GM19351 (cell line): ENCODE results near the gene TNFRSF9.
"Not testable (repeated sequence)": the region's sequence is repeated elsewhere in the genome, so short reads cannot be mapped to it uniquely, and the experiment has no call there.

Experiments used
- ATAC-seq: cut with Tn5 transposase; IDR thresholded peaks from one replicate; pipeline ENCODE4 v1.9.1; 2021; ENCODE audit warnings: mild to moderate bottlenecking, moderate library complexity; ENCODE audit not compliant: unreplicated experiment

The TNFRSF9 gene

DNA sequence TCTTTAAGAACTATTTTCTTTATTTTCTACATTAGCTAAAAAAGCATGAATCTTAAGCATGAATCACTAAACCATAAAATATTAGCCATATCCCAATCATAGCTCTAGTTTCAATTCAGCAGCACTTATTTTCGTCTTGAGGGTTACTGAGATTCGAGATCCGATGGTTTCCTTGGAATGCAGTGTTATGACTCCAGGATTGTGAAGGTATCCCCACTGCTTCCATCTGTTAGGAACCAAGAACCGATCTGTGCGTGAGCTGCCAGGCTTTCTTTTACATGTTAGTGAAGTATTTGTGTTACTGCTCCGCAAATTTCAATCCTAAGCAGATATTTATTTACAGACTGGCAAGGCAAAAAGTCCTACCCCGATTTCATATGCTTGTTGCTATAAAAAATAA, 18.8 kb downstream of the TNFRSF9 start:
- no peak for ATAC-seq

DNA sequence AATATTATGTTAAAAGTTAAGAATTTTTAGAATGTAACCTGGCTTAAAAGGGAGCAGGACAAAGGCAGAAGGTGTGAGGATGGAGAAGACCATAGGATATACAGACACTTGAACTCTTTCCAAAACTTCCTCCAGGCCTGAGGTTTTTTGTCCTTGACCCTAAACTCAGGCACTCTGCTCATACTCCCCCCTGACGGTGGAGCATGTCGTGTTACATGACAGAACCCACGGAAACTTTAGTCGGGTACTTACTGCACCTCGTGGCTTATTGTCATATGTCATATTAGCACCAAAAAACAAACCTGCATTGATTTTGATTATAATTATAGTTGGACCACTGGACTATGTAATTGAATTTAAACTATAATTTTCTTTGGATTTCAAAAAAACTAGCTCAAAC, 20.8 kb downstream of the TNFRSF9 start:
- ATAC-seq = no peak

DNA sequence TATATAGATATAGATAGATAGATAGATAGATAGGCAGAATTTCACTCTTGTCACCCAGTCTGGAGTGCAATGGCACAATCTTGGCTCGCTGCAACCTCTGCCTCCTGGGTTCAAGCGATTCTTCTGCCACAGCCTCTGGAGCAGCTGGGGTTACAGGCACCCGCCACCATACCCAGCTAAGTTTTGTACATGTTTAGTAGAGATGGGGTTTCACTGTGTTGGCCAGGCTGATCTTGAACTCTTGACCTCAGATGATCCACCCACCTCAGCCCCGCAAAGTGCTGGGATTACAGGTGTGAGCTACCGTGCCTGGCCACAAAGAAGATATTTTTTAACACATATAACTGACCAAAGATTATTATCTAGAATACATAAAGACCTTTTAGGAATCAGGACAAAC, 22.7 kb downstream of the TNFRSF9 start:
- ATAC-seq = not testable (repeated sequence)

DNA sequence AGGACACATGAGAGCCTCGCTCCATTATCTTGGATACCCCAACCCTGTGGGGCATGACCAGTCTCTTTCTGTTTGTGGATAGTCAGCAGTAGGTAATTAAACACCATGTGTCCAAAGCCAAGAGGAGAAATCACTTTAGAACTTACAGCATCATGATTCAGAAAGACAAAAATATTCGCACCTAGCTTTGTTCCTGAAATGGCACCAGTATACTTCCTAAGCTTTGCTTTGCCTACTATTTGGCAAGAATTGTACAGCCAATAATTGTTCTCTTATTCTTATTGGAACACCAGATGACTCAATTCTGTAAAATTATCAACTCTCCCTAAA, 24.2 kb downstream of the TNFRSF9 start:
- ATAC-seq = no peak

DNA sequence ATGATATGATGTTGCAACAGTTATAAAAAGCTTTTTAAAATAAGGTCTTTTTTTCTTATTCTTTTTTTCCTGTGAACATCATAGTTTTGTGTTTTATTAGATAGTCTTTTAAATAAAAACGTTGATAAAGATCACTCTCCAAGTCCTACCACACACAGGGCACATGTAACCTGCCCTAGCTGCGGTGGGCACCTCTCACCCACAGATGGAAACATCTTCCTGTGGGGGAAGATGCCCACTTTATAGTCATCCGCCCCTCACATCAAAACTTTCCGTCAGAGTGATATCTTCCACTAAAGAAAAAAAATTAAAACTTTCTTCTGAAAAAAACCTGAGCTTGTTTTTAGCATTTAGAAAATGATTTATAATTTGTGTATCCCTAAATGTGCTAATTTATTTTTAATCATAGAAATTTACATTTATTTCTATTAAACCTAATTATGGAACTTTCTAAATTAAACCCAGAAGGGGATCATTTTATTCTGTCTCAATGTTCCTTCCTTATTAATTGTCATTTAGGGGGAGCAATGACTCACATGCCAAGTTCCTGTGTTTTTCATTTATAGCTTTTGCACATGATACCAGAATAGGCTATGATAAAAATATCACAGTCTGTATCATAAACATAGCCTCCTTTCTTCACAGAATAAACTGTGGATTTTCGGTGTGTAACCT, 24.7 kb downstream of the TNFRSF9 start:
- no peak for ATAC-seq

DNA sequence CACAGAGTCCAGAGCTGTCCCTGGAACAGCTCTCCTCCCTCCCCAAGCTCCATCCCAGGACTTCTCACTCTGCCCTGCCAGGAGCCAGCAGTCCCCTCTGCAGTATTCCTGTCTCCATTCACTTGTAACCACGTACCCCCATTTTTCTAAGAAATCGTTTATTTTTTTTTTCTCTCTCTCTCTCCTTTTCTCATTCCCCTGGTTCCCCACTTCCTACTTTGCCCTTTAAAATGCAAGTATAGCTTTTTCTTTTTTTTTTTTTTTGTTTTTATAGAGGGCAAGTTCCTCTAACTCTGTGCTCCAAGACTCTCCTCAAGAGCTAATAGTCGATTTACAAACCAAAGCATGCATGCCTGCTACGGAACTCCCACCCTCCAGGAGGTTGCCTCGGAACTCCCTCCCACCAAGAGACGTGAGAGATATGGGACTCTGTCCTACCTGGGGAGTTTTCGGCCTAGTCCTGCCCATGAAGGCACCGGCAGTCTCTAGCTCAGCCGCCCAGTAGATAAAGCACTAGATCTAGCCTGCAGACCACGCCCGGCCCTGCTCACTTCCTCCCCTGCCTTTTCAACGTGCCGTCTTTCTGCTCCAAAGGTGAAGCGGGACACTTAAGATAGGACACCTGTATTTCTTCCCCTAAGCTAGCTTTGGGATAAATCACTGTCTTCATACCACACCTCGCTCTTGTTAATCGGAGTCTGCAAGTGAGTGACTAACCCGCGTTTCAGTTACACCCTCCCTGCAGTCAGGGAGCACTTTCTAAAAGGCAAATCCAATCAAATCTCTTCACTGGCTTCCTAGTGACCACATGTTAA, 27.7 kb downstream of the TNFRSF9 start:
- ATAC-seq = no peak

DNA sequence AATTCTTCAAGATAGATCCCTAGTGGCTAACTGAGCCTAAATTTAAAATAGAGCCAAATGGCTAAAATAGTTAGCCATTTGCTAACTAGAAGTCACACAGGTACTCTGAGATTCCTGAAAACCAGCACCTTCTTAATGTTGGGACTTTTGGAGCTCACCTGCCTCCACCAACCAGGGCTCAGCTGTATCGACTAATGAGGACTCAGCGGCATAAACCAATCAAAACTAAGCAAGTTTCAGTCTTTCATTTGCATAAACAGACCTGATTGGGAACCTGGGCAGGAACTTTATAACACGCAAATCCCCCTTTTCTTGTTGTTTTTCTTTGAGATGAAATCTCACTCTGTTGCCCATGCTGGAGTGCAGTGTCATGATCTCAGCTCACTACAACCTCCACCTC, 28.5 kb downstream of the TNFRSF9 start:
- ATAC-seq = no peak

DNA sequence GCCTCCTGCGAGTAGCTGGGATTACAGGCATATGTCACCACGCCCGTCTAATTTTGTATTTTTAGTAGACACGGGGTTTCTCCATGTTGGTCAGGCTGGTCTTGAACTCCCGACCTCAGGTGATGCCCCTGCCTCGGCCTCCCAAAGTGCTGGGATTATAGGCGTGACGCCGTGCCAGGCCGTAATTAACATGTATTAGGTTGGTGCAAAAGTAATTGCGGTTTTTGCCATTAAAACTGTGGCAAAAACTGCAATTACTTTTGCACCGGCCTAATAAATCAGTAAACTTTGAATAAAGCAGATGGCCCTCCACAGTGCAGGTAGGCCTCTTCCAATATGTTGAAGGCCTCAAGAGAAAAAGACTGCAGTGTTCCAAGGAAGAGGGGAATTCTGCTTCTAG, 35.4 kb downstream of the TNFRSF9 start:
- no peak for ATAC-seq

DNA sequence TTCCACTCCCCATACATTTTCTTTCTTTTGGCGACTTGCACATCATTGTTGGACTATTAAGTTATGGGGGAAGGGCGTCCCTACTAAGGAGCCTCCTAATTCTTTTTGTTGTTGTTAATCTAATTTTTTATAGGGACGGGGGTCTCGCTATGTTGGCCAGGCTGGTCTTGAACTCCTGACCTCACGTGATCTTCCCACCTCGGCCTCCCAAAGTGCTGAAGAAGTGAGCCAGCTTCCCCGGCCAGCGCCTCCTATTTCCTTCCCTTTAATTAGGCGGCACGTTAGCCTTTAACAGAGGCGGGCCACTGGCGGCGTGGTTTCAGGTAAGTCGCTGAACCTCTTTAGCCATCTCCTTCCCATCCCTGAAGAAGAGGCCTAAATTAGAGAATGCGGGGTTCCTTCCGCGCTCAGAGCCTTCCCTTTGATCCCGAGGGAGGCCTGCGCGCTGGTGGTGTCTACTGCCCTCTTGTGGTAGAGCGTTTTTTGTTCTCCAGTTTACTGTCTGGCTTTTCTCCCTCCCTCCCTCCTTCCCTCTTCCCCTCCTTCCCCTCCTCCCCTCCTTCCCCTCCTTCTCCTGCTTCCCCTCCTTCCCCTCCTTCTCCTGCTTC, 38.1 kb downstream of the TNFRSF9 start:
- ATAC-seq = no peak

DNA sequence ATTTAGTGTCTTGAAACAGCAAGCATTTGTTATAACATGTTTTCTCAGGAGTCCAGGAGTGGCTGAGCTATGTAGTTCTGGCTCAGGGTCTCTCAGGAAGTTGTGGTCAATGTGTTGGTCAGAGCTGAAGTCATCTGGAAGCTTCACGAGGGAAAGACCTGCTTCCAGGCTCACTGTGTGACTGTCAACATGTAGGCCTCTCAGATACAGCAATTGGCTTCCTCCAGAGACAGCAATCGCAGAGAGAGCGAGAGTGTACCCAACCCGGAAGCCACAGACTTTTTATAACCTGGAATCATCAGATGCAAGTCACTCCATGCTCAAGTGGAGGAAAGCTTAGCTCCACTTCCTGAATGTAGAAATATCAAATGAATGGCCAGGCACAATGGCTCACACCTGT, 40.9 kb downstream of the TNFRSF9 start:
- no peak for ATAC-seq

DNA sequence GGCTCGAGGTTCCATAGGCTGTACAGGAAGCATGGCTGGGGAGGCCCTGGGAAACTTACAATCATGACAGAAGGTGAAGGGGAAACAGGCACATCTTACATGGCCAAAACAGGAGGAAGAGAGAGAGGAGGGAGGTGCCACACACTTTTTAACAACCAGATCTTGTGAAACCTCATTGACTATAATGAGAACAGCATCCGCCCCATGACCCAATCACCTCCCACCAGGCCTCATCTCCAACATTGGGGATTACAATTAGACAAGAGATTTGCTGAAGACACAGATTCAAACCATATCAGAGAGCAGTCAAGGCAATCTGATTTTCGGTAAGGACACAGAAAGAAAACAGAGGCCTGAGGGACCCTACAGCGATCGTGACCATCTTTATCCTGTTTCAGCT, 41.7 kb downstream of the TNFRSF9 start:
- ATAC-seq = no peak

DNA sequence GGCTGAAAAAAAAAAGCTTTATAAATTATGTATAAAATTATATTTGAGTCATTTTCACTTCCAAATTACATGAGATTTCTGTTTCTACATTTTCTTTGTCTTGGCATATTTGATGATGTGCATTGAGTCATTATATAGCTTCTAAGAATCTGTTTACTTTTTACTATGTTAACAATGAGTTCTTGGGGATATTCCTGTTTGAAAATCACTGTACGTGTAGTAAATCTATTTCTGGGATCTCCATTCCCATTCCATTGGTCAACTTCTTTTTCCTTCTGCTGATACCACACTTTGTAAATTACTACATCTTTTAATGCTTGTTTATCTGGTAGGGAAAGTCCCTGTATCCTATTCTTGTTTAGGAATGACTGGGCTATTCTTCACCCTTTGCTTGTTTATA, 43.6 kb downstream of the TNFRSF9 start:
- ATAC-seq = no peak

DNA sequence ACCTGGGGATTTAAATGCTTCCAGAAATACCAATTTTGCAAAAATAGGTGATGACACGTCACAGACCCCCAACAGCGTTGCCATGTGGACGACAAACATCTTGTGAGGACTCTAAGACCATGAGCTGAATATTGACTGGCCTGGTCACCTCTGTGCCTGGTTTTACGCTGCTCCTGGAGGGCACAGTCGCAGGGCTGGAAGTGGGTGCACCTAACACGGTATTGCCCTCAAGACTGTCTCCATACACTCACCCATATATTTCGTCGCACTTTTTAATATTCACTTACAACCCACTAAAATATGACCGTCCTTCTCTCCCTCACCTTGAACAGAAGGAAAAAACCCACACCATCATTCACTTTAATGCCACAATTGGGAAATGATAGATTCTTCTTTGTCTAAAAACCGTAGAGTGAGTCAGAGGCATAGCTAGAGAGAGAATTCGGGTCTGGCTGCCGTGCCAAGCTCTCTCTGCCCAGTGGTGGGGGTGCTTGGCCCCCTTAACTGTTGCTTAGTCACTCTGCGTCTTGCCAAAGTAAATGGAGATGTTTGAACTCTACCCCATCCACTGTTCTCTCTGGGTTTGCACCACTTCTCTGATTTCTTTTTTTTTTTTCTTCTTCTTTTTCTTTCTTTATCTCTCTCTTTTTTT, 47.0 kb downstream of the TNFRSF9 start:
- no peak for ATAC-seq

DNA sequence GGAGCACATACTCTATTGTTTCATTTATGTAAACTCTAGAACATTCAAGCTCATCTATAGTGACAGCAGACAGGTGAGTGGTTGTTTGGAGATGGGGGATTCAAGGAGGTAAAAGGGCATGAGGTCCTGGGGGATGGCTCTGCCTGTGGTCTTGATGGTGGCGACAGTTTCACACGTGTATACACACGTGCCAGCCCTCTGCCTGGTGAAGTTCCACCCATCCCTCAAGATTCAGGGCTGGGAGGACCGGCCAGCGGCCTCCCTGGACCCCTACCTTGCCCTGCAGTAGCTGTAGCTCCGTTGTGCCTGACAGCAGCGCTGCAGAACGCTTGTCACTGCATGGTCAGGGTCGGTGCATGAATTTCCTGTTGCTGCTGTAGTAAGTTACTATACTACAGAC, 48.8 kb downstream of the TNFRSF9 start:
- no peak for ATAC-seq

DNA sequence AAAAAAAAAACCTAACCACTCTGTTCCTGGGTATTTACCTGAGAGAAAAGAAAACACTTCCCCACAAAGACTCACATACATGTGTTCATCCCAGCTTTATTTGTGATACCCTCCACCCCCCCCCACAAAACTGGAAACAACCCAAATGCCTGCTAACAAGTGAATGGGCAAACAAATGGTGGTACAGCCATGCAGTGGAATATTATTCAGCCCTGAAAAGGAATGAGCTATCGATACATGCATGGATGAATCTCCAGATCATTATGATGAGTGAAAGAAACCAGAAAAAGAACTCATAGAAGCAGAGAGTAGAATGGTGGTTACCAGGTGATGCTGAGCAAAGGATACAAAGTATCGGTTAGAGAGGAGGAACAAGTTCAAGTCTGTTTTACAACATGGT, 49.8 kb downstream of the TNFRSF9 start:
- ATAC-seq = no peak

DNA sequence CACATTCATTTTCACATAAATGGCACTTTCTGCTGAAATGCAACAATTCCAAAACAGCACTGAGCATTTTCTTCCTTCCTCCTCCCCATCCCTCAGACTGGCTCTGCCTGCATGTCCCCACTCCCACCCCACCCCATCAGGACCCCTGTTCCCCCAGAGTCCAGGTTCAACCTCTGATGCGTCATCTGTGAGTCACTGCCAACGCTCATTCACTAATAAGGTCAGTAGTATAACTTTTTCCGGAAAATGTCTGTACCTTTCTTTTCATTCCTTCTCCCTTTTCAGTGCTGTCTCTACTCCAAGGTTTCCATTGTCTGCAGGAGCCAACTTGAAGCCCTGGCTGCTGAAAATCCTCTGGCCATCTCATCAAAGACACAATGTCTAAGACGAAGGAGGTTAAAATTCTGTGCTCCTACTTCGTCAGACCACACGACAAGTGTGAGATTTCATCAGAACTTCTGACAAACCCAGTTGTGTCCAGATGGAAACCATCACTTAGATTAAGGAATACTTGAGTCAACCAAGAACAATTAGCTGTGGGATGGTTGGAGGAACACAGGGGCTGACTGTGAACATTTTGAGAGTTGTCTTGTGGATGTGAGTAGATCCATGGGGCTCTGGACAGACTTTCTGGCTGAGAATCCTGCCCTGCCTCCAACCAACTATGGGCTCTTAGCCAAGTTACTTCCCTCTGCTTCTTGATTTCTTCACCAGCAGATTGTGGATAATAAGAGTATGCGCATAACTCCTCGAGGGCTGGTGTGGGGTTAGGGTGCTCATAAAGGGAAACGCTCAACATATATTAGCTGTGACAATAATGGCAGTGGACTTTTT, 52.2 kb downstream of the TNFRSF9 start:
- no peak for ATAC-seq

DNA sequence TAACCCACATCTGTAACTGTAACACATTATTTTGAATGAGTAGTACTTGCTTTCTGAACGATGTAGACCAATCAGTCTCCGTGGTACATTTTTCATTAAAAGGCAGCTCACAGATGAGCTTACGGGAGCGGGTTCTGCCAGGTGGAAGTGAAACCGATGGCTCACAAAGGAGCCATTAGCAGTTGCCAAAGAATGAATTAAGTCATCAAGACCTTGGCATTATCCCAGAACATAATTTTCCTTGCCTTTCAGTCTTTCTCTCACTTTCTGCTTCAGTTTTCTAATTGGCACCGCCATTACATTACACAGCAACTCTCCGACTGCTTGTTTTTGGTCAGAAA, 54.3 kb downstream of the TNFRSF9 start:
- ATAC-seq = no peak

DNA sequence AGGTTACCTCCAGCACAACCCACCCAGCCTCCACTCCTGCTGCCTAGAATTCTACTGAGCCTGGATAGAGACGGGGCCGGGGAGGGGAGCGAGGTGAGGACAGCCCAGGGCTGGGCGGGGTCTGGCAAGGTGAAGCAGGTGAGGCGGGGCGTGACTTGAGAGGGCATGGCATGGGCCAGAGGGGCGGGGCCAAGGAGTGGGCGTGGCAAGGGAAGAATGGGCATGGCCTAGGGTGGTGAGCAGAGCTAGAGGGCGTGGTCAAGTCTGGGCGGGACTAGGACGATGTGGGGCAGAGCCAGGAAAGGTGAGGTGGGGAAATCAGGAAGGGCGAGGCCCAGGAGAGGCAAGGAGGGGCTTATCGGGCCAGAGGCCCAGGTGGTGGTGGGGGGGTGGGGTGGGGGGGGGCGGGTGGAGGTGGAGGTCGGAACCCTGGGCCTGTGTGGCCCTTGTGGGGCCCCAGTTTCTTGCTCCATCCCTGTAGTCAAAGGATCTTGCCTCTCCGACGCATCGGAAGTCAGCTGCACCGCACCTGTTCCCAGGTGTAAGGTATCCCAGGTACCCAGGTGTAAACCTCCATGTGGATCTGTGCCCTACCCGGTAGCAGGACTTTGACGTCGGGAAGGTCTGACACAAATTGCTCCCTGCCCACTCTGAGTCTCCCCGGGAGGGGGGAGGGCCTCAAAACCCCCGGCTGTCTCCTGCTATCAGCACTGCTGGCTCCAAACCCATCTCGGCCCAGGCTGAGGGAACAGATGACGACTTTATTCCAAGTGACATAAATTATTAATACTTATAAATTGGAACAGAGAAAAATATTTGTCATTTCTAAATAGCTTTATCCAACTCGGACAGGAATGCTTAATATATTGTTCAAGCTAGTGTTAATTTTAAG, 54.9 kb downstream of the TNFRSF9 start:
- no peak for ATAC-seq

DNA sequence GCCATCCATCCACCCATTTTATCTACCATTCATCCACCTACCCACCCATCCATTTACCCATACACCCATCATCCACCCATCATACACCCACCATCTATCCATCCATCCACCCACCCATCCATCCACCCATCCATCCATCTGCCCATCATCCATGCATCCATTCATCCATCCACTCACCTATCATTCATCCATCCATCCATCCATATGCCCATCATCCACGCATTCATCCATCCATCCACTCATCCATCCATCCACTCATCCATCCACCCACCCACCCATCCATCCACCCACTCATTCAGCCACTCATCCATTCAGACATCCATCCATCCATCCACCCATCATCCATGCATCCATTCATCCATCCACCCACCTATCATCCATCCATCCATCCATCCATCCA, 55.9 kb downstream of the TNFRSF9 start:
- ATAC-seq = no peak

DNA sequence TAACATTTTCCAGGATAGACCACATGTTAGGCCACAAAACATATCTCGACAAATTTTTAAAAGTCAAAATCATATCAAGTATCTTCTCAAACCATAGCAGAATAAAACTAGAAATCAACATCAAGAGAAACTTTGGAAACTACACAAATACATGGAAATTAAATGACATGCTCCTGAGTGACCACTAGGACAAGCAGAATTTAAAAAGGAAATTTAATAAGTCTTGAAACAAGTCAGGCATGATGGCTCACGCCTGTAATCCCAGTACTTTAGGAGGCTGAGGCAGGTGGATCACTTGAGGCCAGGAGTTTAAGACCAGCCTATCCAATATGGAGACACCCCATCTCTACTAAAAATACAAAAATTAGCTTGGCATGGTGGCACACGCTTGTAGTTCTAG, 61.4 kb downstream of the TNFRSF9 start:
- ATAC-seq = no peak
